PC-9 (cell line): ENCODE measurements around the gene UBN2.

Experiments
- EZH2 ChIP-seq: fragments of 200-600 bp; sonication (generic); IDR thresholded peaks from 2 replicates; pipeline ENCODE4 v1.8.0; 2017; ENCODE audit warnings: antibody characterized with exemption, low read depth
- TF ChIP-seq, protein P1 (sequence below): fragments of 200-600 bp; sonication (generic); conservative IDR thresholded peaks from 2 replicates; pipeline ENCODE4 v1.6.1; 2017; ENCODE audit warnings: mixed run types, antibody characterized with exemption, mild to moderate bottlenecking, moderate library complexity

DNA sequence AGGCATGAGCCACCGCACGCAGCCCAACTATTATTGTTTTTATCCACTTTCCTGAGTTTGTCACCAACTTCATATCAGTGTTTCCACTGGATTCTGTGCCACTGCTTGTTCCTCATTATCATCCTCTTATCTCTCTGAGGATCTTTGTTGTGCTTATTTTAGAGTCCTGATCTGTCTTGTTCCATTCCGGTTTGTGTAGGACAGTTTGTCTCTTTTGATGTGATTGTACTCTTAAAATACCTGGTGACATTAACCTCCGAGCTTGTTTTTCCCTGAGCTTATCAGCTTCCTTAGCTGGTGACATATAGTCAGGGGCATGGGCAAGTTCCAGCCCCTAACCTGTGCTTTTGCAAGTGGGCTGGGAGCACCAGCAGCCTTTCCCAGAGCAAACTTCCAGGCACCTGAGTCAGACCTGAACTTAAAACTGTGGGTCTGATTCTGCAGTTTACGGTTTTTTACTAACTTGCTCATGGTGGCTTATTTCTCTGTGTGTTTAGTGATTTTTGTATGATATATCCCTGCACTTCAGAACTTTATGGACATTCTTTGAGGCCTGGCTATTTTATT is 87.0 kb downstream of the UBN2 start:
- TF ChIP-seq, protein P1, sequence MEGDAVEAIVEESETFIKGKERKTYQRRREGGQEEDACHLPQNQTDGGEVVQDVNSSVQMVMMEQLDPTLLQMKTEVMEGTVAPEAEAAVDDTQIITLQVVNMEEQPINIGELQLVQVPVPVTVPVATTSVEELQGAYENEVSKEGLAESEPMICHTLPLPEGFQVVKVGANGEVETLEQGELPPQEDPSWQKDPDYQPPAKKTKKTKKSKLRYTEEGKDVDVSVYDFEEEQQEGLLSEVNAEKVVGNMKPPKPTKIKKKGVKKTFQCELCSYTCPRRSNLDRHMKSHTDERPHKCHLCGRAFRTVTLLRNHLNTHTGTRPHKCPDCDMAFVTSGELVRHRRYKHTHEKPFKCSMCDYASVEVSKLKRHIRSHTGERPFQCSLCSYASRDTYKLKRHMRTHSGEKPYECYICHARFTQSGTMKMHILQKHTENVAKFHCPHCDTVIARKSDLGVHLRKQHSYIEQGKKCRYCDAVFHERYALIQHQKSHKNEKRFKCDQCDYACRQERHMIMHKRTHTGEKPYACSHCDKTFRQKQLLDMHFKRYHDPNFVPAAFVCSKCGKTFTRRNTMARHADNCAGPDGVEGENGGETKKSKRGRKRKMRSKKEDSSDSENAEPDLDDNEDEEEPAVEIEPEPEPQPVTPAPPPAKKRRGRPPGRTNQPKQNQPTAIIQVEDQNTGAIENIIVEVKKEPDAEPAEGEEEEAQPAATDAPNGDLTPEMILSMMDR: no peak
- TF ChIP-seq EZH2: no peak
